GM19395 (cell line): Measurements from ENCODE around the gene KCNH5.

ENCODE experiments used
- ATAC-seq: cut with Tn5 transposase; IDR thresholded peaks from one replicate; pipeline ENCODE4 v1.9.1; 2021; ENCODE audit warnings: mild to moderate bottlenecking, moderate library complexity; ENCODE audit not compliant: unreplicated experiment

KCNH5 gene

DNA sequence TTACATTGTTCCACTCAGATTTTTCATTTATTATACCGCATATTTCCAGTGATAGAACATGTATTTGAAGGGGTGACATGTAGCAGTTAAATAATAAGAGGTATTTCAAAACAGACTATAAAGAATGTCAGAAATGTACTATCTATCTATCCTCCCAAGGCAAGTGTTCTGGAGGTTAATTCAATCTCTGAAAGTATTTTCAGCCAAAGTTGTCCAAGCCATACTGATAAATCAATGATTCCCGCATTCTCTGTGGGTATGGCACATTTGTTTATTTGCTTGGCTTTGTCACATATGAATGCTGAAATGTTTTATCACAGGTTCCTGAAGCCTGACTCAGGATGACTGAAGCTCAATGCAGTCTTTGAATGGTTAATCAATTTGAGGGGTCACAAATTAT, 35.8 kb downstream of the KCNH5 start:
- ATAC-seq = no peak

DNA sequence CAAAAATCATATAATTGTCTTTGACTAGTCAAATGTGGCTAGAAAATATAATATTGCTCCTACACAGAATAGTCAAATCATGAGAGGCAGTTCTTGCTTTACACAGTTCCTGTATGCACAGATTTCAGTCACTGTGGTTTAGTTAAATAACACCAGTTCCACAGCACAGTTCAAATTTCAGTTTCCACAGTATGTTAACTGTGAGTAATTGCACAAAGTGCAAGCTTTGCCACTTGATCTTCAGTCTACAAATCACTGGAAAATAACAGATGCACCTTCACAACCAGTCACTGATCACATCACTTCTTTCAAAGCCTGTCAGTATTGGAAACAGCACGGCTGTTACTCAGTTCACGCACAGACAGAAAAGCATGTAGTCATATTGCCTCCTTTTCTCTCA, 38.7 kb downstream of the KCNH5 start:
- no peak for ATAC-seq

DNA sequence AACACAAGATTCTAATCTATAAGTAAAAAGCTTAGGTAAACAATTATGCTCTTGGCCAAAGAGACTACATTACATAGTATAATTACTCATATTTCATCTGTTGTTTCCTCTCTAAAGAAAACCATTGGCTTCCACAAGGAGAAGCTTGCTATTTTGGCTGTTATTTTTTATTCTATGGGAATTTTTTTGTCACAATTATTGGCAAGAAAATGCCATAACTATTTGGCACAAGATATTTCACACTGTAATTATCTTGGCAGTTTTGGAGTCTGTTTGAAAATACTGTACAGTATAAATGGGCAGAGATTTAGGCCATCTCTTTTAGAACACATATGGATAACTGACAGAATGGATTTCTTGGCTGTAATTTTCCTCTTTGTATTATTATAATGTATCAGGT, 51.2 kb downstream of the KCNH5 start:
- ATAC-seq = no peak

DNA sequence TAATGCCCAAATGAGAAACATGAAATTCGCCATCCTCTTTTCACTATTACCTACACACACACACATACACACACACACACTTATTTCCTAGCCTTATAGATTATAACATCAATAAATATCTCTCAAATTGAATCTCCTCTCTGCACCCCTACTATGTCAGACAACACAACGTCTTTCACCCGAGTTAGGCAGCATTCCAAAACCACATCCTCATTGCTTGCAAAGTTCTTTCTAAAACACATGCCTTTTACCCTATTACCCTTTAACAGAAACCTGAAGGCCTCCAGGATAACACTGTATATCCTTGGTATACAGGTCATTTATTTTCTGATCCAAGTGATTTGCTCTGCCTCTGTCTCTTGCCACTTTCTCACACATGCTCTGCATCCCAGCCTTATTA, 56.3 kb downstream of the KCNH5 start:
- no peak for ATAC-seq

DNA sequence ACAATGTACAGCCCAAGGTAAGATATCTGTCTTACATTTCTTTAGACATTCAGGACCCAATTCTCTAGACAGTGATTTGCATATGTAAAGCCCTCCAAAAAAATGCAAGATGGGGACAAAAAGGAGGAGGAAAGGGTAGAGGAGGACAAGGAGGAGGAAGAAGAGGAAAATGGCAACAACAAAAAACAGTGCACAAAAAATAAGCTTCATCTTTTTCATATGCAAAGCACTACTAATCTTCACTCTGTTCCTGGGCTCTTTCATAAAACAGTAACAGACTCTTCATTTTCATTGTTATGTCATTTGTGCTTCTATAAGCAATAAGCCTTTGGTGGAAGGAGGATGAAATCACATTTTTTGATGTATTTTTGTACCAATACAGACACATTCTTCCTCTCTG, 61.4 kb downstream of the KCNH5 start:
- ATAC-seq = no peak

DNA sequence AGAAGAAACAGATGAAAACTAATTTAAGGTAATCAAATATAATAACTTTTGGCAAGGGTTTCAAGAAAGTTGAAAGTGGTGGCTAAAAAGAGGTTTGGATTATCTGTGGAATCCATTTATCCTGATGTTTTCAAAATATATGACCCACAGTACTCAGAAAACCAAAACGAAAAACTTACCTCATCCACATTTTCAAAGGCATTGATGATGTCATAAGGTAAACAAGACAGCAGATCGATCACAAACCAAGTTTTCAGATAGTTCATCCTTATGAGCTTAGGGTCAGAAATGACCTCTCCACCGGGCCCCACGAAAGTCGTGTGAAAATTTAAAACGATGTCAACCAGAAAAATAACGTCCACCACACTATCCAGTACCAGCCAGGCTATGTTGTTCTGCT, 64.6 kb downstream of the KCNH5 start:
- no peak for ATAC-seq

DNA sequence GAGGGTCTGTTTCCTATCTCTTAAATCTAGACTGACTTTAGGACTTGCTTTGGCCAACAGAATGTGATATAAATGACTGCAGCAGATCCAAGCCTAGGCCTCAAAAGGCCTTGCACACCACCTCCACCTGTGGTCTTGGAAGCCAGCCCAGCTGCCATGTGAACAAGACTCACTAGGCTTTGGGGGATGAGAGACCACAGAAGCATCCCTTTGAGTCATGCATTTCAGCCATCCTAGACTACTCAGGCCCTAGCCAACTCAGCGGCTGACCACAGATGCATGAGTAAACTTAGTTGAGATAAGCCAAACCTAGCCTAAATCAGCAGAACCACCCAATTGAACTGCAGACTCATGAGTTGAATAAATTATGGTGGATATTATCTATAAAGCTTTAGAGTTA, 87.7 kb downstream of the KCNH5 start:
- no peak for ATAC-seq

DNA sequence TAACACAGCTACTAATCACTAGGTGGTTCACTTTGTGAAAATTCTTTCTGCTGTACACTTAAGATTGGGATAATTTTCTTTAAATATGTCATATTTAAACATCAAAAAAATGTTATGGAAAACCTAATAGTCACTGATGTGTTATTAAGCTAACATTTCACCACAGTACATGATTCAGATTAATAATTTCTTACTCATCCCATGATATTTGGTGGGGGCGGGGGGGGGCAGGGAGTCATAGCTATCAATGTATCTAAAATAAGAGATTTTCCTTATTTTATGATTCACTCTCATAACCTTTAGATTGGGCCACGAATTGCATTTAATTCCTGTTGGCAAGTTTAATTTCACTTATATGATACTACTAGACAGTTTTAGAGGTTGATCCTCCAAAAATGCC, 88.8 kb downstream of the KCNH5 start:
- ATAC-seq = no peak

DNA sequence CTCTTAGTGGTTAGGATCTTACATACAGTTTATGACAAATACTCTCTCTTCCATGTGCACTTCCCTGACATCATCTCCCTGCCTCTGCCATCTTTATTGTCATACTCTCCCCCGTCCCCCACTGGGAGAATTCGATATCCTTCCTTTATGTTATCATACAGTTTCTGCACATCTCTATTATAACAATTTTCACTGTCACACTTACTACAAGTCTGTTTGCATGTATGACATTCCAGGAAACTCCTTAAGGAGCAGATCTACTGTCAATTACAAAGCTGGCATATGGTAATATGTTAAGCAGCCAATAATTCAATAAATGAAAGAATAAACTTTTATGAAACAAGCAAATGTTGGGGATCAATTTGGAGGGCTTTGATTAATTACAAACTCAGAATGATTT, 91.1 kb downstream of the KCNH5 start:
- no peak for ATAC-seq

DNA sequence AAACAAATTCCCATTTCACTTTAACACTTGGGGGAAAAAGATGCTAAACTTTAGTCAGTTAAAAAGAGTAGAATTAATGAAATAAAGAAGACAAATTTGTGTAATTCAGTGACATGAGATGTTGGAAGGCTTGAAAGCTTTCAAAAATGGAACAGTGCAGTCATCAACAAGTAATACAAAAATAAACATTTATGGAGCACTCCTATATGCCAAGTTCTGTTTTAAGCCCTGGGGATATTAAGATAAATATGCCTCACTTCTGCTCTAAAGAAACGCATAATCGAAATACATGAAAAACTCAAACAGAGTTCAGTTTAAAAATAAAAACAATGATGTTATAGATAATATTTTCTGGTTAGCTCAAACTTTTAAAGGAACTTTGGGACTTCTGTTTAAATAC, 93.0 kb downstream of the KCNH5 start:
- no peak for ATAC-seq

DNA sequence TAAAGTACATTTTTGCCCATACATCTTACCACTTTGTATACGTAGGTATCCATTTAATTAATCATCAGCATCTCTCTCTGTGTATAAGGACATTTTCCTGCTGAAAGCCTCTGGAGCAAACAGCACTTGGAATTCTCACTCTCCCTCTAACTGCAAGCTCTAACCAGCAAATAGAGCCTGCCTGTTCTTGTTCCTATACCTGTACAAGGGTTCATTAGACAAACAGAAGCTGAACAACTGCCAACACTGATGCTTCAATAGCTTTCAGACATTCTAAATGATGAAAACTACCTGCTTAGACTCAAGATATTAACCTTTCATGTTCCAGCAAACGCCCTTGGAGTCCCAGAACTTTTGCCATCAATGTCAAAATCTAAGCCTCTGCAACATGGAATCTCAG, 98.0 kb downstream of the KCNH5 start:
- ATAC-seq = no peak

DNA sequence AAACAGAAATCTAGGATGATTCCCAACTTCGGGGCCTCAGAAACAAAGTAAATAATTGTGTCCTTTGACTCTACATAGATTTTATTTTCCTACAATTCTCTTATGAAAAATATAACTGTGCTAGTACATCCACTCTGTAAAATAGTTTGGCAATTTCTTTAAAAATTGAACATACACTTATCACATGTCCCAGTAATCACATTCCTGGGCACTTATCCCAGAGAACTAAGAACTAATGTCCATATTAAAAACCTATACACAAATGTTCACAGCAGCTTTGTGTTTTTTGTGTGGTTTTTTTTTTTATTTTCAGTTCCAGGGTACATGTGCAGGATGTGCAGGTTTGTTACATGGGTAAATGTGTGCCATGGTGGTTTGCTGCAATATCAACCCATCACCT, 99.0 kb downstream of the KCNH5 start:
- no peak for ATAC-seq

DNA sequence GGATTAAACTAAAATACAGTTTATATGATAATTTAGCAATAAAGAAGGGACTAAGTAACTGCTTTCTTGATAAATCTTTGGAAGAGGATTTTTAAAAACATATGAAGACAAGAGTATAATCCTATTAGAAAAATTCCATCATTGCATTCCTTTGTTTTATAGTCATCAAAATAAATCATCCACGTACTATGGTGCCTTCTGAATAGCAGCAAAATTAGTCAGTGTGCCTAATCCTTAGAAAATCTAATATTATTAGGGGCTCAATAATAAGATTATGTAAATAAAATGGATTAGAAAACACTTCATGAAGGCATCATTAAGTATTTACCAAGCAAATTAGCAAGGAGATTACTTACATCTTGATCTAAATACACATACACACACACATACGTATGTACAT, 102.1 kb downstream of the KCNH5 start:
- no peak for ATAC-seq

DNA sequence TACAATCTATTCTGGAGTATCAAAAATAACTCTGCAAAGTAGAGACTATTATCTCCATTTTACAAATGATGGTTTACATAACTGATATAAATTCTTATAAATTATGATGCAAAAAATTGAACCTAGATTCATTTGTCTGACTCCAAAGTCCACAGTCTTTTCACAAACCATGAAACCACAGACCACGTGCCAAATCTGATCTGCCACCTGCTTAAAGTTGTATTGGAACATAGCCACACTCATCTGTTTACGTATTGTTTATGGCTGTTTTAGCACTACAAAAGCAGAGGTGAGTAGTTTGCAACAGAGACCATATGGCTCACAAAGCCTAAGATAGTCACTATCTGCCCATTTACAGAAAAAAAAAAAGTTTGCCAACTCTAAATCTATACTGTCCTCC, 105.3 kb downstream of the KCNH5 start:
- no peak for ATAC-seq

DNA sequence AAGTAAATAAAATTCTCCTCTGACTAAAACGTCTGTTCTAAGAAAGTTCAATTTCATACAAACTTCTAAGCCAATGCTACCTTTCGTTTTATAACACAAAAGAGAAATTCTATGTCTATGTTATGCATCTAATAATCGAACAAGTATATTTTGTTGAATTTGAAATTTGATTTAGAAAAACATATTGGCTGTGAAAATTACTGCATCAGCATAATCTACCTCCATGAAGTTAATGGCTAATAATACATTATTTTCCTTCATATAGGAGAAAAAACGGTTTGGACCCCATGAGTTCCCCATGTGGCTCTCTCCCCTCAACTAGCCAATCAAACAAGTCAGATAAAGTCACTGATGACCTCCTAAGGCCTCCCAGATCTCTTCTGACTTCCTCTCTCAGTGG, 106.5 kb downstream of the KCNH5 start:
- ATAC-seq = no peak

DNA sequence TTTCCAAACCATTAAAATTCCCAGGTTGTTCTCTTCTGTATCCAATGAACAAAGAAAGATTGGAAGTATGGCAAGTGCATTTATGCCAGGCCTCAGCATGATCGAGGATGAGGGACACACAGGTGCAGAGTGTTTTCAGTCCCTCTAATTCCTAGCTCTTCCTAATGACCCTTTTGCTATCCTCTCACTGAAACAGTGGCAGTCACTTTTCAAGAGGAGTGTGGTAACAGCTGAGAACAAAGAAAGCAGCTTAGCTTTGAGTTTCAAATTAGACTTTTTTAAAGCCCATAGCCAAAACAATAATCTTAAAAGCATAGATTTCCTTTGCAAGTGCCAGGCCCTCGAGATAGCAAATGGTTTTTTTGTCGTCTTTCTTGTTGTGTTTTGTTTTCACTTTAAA, 110.8 kb downstream of the KCNH5 start:
- ATAC-seq = no peak

DNA sequence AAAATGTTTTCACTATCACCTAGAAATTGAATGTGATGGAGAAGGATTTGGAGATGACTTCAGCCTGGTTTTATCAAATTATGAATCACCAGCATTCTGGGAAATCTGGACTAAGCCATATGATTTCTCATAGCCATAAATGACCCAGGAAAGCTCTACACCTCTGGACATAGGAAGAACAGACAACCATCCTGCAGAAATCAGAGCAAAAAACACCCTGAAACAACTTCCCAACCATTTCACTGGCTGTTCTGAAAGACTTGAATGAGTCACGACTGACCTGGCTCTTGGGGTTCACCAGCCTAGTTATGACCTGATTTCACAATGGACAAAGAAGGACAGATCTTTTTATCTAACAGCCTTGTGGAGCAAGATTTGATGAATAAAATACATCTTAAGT, 123.8 kb downstream of the KCNH5 start:
- no peak for ATAC-seq

DNA sequence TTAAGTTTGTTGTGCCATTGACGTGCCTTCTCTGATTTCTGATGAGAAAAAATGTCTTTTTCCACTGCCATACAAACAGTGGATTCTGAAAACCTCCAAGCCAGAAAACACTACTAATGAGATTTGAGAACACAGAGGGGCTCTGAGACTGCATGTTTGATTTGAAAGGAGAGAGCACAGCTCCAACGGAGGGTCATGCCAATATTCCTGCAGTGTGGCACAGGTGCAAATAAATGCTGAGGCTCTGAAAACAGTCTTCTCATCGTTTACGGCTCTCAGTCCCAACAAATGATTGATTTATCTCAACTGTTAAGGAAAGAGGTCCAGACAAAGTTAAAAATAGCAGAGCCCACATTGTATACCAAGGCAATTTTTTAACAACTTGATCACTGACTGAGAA, 128.7 kb downstream of the KCNH5 start:
- no peak for ATAC-seq

DNA sequence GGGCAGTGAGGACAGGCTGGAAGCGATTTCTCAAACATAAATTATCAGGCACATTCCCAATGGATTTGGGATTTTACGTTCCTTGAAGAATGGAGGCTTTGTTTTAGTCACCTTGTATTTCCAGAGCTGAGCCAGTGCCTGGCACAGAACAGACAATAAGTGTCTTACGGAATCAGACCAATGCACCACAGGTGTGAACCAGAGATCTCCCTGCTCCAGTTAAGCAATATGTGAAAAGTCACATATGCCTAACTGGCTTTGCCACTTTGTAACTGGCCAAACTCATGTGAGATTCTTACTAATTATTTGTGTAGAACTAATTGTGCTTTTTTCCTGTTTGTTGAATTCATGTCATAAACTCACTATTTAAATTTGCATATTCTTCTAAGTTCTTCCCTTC, 130.4 kb downstream of the KCNH5 start:
- ATAC-seq = no peak

DNA sequence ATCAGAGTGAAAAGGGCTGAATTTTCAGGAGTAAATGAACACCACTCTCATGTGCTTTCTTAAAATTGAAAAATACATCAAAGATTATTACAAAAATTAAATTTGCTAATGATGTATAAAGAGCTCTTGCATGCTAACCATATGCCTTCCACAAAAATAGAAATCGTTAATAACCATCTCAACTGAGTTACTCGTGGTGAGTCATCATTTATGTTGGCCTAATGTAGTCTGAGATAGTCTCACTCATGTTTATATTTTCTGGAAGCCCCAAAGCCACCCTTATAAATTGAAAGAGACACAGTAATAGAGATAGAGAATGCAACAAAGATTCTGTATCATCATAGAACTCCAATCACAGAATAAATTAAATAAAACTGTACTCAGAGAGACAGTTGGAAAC, 131.2 kb downstream of the KCNH5 start:
- ATAC-seq = no peak

DNA sequence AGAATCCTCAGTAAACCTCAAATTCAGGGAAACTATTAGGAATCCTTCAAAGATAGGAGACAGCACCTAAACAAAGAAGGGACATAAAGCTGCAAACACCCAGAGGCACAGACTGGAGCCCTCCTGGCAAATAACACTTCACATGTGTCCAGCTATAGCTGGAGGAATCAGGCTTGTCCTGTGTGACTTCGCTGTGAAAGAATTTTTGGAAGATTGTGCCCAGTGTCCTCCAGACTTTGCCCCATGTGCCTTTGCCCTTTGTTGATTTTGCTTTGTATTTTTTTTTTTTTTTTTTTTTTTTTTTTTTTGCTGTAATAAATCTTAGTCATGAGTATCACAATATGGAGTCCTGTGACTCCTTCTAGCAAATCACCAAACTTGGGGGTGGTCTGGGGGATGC, 136.8 kb downstream of the KCNH5 start:
- no peak for ATAC-seq

DNA sequence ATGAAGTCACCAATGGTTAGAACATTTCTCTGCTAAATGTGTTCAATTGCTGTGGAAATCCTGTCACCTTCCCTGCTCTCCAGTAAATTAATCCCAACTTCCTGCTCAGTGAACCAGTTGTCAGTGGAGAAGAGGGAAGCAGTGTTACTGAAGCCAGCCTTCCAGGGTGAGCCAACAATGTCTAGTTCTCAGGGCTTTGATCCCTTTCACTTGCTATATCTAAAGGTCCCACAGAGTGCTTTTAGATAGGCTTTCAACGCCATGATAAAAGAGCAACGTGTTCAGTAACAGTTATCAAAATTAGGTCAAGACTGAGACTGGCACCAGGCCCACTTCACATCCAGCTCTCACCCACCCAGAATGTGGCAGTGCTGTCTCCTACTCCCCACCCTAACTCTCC, 139.7 kb downstream of the KCNH5 start:
- no peak for ATAC-seq

DNA sequence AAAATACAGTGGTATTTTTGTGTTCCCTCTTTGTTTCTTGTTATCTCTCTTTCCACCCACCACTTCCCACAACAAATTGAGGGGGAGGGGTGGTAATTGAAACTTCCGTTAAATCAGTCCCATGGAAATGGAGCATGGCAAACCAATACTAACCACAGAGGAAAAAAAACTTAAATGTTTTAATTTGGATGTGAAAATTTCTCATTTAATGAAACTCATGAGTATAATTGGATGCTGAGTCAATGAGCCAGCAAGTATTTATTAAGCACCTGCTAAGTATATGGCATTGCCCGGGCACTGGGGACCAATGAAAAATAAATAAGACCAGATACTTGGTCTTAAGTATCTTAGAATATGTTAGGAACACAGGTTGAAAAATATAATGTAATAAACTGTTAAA, 147.5 kb downstream of the KCNH5 start:
- no peak for ATAC-seq

DNA sequence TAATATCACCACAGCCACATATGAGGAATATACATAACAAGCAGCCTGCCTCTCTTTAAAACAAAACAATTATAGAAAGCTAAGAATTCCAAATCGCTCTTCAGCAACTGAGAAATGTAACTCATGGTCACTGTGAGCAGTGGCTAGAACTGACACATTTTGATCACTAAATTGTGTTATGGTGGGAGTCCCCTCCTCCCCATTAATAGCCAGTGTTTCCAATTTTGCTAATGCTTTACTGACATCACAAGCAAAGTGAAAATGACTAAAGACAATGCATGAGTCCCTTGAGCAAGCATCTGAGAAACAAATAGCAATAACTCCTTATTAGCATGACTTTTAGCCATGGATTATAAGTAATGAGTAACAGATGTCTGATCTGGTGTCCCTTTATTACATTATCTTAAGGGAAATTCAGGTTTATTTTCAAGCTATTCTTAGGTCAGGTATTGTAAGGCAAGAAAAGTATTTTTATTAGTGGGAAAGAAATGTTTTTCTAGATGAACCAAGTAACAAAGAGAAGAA, 148.3 kb downstream of the KCNH5 start:
- ATAC-seq = no peak
